OCI-LY3 (cell line): Measurements from ENCODE around the gene MTHFSD.

Source experiments
- H2AFZ ChIP-seq: fragments of 200-600, 300-600 bp; shearing (Covaris generic); 2 replicates; pipeline ENCODE4 v1.6.0; 2014; ENCODE audit warnings: antibody characterized with exemption, low read depth, low read length
- H3K27ac ChIP-seq: fragments of 200-600, 300-600 bp; sonication (generic); 2 replicates; pipeline ENCODE4 v1.5.1; 2014; ENCODE audit warnings: mild to moderate bottlenecking, low read length, moderate library complexity, mixed read lengths
- H3K27me3 ChIP-seq: fragments of 200-600, 300-600 bp; sonication (generic); 2 replicates; pipeline ENCODE4 v1.6.1; 2014; ENCODE audit warnings: low read depth, low read length, mixed read lengths
- H3K36me3 ChIP-seq: fragments of 200-600, 300-600 bp; sonication (generic); replicated peaks from 2 replicates; pipeline ENCODE3; 2014; ENCODE audit warnings: low read depth, low read length, mixed read lengths
- H3K4me1 ChIP-seq: fragments of 300-600, 200-600 bp; sonication (generic); 2 replicates; pipeline ENCODE4 v1.6.1; 2014; ENCODE audit warnings: low read length, mixed read lengths
- H3K4me2 ChIP-seq: fragments of 200-600, 300-600 bp; sonication (generic); 2 replicates; pipeline ENCODE4 v1.6.1; 2014; ENCODE audit warnings: low read length, mixed read lengths
- H3K4me3 ChIP-seq: fragments of 300-600, 200-600 bp; sonication (generic); 2 replicates; pipeline ENCODE4 v1.5.1; 2014; ENCODE audit warnings: antibody characterized with exemption, mild to moderate bottlenecking, low read length, moderate library complexity
- H3K79me2 ChIP-seq: fragments of 300-600, 200-600 bp; shearing (Covaris generic); 2 replicates; pipeline ENCODE4 v1.6.1; 2014; ENCODE audit warnings: mild to moderate bottlenecking, low read length, mixed read lengths
- H3K9ac ChIP-seq: fragments of 300-600, 200-600 bp; shearing (Covaris generic); 2 replicates; pipeline ENCODE4 v1.6.0; 2014; ENCODE audit warnings: mild to moderate bottlenecking, low read length, moderate library complexity
- H3K9me3 ChIP-seq: fragments of 200-600, 300-600 bp; shearing (Covaris generic); 2 replicates; pipeline ENCODE4 v1.6.1; 2014; ENCODE audit warnings: low read length, mixed read lengths; ENCODE audit not compliant: insufficient read depth
- H4K20me1 ChIP-seq: fragments of 200-600, 300-600 bp; sonication (generic); 2 replicates; pipeline ENCODE4 v1.6.1; 2016; ENCODE audit warnings: low read length, mixed read lengths; ENCODE audit not compliant: insufficient read depth
- CTCF ChIP-seq: fragments of 200-600, 300-600 bp; sonication (generic); IDR thresholded peaks from 2 replicates; pipeline ENCODE4 v1.5.1; 2014; ENCODE audit warnings: antibody characterized with exemption, low read length, low read depth
- EZH2phosphoT487 ChIP-seq: fragments of 200-600 bp; shearing (Covaris generic); IDR thresholded peaks from 2 replicates; pipeline ENCODE4 v1.6.1; 2018; ENCODE audit warnings: antibody characterized with exemption, mixed run types, low read depth

Gene MTHFSD

GRCh38 chr16:86549076-86549892, 5.8 kb downstream of the MTHFSD start:
- Histone ChIP-seq H3K27ac (no peak overlapping the region), H3K36me3 (peaks cover 10% of the 10 kb centered on the region), H3K9ac (no peak overlapping the region), H4K20me1 (no peaks in the 10 kb centered on the region), H3K4me3 (no peak overlapping the region), H2AFZ (no peak overlapping the region), H3K4me2 (no peak overlapping the region), H3K4me1 (peaks cover 3% of the 10 kb centered on the region), H3K79me2 (peaks cover 5% of the 10 kb centered on the region), H3K27me3 (no peaks in the 10 kb centered on the region), H3K9me3 (no peaks in the 10 kb centered on the region)
- TF ChIP-seq EZH2phosphoT487 (no peak), CTCF (no peak)

- no peaks in the 10 kb centered on the region for H3K9me3 ChIP-seq
- H3K9ac ChIP-seq: no peak overlapping the region
- H2AFZ ChIP-seq: no peak overlapping the region
- H3K79me2 ChIP-seq: no peaks in the 10 kb centered on the region
- H3K4me3 ChIP-seq: no peak overlapping the region
- no peaks in the 10 kb centered on the region for H4K20me1 ChIP-seq
- no peaks in the 10 kb centered on the region for H3K4me1 ChIP-seq
- H3K36me3 ChIP-seq: peaks cover 13% of the 10 kb centered on the region
- H3K27ac ChIP-seq: no peak overlapping the region
- H3K4me2 ChIP-seq: no peak overlapping the region
- H3K27me3 ChIP-seq: no peaks in the 10 kb centered on the region
- TF ChIP-seq CTCF (no peak), EZH2phosphoT487 (no peak)
Observed at GRCh38 chr16:86547286-86547685, 7.7 kb downstream of the MTHFSD start.

- peaks cover 13% of the 10 kb centered on the region for H3K36me3 ChIP-seq
- TF ChIP-seq EZH2phosphoT487: no peak
Observed at GRCh38 chr16:86546638-86547013, 8.4 kb downstream of the MTHFSD start.

GRCh38 chr16:86545954-86546637, 8.9 kb downstream of the MTHFSD start:
- Histone ChIP-seq H4K20me1 (no peaks in the 10 kb centered on the region), H3K4me3 (no peak overlapping the region), H3K27me3 (no peaks in the 10 kb centered on the region), H3K36me3 (peaks cover 8% of the 10 kb centered on the region), H3K79me2 (no peaks in the 10 kb centered on the region), H3K4me1 (no peaks in the 10 kb centered on the region), H3K4me2 (no peak overlapping the region), H2AFZ (no peak overlapping the region), H3K9ac (no peak overlapping the region), H3K9me3 (no peaks in the 10 kb centered on the region), H3K27ac (no peak overlapping the region)
- TF ChIP-seq CTCF (no peak), EZH2phosphoT487 (no peak)

More at GRCh38 chr16:86546638-86547013, 8.4 kb downstream of the MTHFSD start:
- Histone ChIP-seq H3K79me2 (no peaks in the 10 kb centered on the region), H3K27ac (no peak overlapping the region), H3K27me3 (no peaks in the 10 kb centered on the region), H3K4me2 (no peak overlapping the region), H2AFZ (no peak overlapping the region), H3K4me1 (no peaks in the 10 kb centered on the region), H3K9me3 (no peaks in the 10 kb centered on the region), H4K20me1 (no peaks in the 10 kb centered on the region), H3K9ac (no peak overlapping the region), H3K4me3 (no peak overlapping the region)
